ENCODE measurements around the gene FAM240B. TPM values are rescaled to one million over a fixed set of nuclear protein-coding genes. Genes with fewer than 3 reads are reported as not detected.

FAM240B gene
- total RNA-seq, 1 experiment from 2014 or later: not detected

- TF ChIP-seq CTCF (conservative IDR thresholded peaks at IDR 0.05): no peak
- Histone ChIP-seq H3K9ac (ENCODE audit: extremely low read depth, insufficient read length, low read length) (no peak overlapping the region), H4K8ac (replicated peaks; ENCODE audit: insufficient read length, low read depth, low read length) (no peak overlapping the region), H2AK5ac (ENCODE audit: insufficient read length, low read length) (no peak overlapping the region), H3K4me2 (ENCODE audit: insufficient read depth, insufficient read length, low read length) (no peak overlapping the region), H4K5ac (ENCODE audit: insufficient read length, low read depth, low read length) (no peak overlapping the region), H3K14ac (ENCODE audit: insufficient read depth, low read length) (no peak overlapping the region), H2BK5ac (ENCODE audit: insufficient read length, low read length) (no peak overlapping the region), H2BK15ac (ENCODE audit: low read depth, low read length) (no peak overlapping the region), H3K4me1 (ENCODE audit: insufficient read depth, low read length) (no peaks in the 10 kb centered on the region; the same call in 1 of the 2 replicates), H2BK20ac (ENCODE audit: low read depth, low read length, poor library complexity, severe bottlenecking) (no peak overlapping the region), H2AFZ (ENCODE audit: low read length) (no peak overlapping the region), H3K56ac (ENCODE audit: insufficient read length, low read depth, low read length) (no peak overlapping the region), H2BK120ac (ENCODE audit: low read depth, low read length, poor library complexity, severe bottlenecking) (no peak overlapping the region), H3T11ph (ENCODE audit: low read length) (no peak overlapping the region), H3K27me3 (ENCODE audit: insufficient read depth, low read length) (no peaks in the 10 kb centered on the region), H3K9me3 (ENCODE audit: control insufficient read depth, low read depth, low read length) (no peaks in the 10 kb centered on the region), H3K23ac (ENCODE audit: insufficient read length, low read depth, low read length) (no peak overlapping the region), H4K91ac (ENCODE audit: insufficient read length, low read depth, low read length) (no peak overlapping the region), H3K4ac (ENCODE audit: low read depth, low read length) (no peak overlapping the region), H2BK12ac (ENCODE audit: insufficient read length, low read depth, low read length) (no peak overlapping the region), H3K79me2 (ENCODE audit: insufficient read depth, low read length) (no peaks in the 10 kb centered on the region), H3K27ac (ENCODE audit: insufficient read length, low read depth, low read length) (no peak overlapping the region), H3K18ac (ENCODE audit: insufficient read length, low read depth, low read length) (no peak overlapping the region), H3K79me1 (ENCODE audit: insufficient read depth, low read depth, low read length, poor library complexity, severe bottlenecking) (no peaks in the 10 kb centered on the region), H3K23me2 (ENCODE audit: insufficient read length, low read depth, low read length, poor library complexity, severe bottlenecking) (no peaks in the 10 kb centered on the region), H4K20me1 (ENCODE audit: control insufficient read depth, insufficient read depth, insufficient read length) (no peaks in the 10 kb centered on the region)
- H3K9me3 Mint-ChIP-seq: no peaks in the 10 kb centered on the region
- peaks cover 6% of the 10 kb centered on the region; the same call in 1 of the 2 replicates for H3K27me3 Mint-ChIP-seq (ENCODE audit: low read depth)
- no peak for DNase-seq
- H3K36me3 Mint-ChIP-seq (ENCODE audit: insufficient read depth in 1 of 3, low read depth in 3 of 3): no peaks in the 10 kb centered on the region; a peak in 2 of 7 replicates
- no peak overlapping the region for H3K4me3 Mint-ChIP-seq
- no peak overlapping the region for H3K27ac Mint-ChIP-seq
- peaks cover 19 to 22% of the 10 kb centered on the region in 2 experiments for H3K4me1 Mint-ChIP-seq
- WGBS (ENCODE audit: extremely low coverage, insufficient read length, low lambda C conversion rate): no CpG with 5 or more reads among the region's 2 CpGs
Observed at GRCh38 chr9:38697776-38698300, 22.1 kb downstream of the FAM240B start.
